Glomerular endothelial cell (primary cell): Measurements from ENCODE around the gene FAM151A. TPM values are rescaled to one million over a fixed set of nuclear protein-coding genes. Genes with fewer than 3 reads are reported as not detected.
"Not testable (repeated sequence)": the region's sequence is repeated elsewhere in the genome, so short reads cannot be mapped to it uniquely, and the experiment has no call there.

Experiments
- DNase-seq: peaks from one replicate; pipeline ENCODE4 v3.0.0-alpha.2; 2011; ENCODE audit warnings: low read depth, low spot score; ENCODE audit errors: extremely low read depth
- total RNA-seq: library from RNA; depleted of rRNA; stranded (reverse); fragments of >200 nt; gene quantifications from 2 replicates; pipeline ENCODE4 v1.2.3, GENCODE V29; 2015

FAM151A gene
- total RNA-seq, 1 donor from 2014 or later: not detected

DNA sequence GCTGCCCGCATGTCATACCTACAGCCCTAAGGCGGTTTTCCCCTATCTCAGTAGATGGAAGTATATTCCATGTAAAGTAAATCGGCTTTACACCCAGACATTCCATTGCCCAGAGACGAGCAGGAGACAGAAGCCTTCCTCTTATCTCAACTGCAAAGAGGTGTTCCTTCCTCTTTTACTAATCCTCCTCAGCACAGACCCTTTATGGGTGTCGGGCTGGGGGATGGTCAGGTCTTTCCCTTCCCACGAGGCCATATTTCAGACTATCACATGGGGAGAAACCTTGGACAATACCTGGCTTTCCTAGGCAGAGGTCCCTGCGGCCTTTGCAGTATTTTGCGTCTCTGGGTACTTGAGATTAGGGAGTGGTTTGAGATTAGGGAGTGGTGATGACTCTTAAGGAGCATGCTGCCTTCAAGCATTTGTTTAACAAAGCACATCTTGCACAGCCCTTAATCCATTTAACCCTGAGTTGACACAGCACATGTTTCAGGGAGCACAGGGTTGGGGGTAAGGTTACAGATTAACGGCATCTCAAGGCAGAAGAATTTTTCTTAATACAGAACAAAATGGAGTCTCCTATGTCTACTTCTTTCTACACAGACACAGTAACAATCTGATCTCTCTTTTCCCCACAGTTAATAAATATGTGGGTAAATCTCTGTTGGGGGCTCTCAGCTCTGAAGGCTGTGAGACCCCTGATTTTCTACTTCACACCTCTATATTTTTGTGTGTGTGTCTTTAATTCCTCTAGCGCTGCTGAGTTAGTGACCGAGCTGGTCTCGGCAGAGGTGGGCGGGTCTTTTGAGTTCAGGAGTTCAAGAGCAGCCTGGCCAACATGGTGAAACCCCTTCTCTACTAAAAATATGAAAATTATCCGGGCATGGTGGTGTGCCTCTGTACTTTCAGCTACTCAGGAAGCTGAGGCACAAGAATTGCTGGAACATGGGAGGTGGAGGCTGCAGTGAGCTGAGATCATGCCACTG lies 13.4 kb upstream of the FAM151A start:
- not testable (repeated sequence) for DNase-seq

DNA sequence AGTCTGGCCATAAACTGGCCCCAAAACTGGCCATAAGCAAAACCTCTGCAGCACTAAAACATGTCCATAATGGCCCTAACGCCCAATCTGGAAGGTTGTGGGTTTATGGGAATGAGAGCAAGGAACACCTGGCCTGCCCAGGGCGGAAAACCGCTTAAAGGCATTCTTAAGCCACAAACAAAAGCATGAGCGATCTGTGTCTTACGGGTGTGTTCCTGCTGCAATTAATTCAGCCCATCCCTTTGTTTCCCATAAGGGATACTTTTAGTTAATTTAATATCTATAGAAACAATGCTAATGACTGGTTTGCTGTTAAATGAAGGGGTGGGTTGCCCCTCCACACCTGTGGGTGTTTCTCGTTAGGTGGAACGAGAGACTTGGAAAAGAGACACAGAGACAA lies 12.5 kb upstream of the FAM151A start:
- DNase-seq: not testable (repeated sequence)

- DNase-seq: no peak
Observed at GRCh38 chr1:54627196-54627595, 3.9 kb upstream of the FAM151A start.

DNA sequence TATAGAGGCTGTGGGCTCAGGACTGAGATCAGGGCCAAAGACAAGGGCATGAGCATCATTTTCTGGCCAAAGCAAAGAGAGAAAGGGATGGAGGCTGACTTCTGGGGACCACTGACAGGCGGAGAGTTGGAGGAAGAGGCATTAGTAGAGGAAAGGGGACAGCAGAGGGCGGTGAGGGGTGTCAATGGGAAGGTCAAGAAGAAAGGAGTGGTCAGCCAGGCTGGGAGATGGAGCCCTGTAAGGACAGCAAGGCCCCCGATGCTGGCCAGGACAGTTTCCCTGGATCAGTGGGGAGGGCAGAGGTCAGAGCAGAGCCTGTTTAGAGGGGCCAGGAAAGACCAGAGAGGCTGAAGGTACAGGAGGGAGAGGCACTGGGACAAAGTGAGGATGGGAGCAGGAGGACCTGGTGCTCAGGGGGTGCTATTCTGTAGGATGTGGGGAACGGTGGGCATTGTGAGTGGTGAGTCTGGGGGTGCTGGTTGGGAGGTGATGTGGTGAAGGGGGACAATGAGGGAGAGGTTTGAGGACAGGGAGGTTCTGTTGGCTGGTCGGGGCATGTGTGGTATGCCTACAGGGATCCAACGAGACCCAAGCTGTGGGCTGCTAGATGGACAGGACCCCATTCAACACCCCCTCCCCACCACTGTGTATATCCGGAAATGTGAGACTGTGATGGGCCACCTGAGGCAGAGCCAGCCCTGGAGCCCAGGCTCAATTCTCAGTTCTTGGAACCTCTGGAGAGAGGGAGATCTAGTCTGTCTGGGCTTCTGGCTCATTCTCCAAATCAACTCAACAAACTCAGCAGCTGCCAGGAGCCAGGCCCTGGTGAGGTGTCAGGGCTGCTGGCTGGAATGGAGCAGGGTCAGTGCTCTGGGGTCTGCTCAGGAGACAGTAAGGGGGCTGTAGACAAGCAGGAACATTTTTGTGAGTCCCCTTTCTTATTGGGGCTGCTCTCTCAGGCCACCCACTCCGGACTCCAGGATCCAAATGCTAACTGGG lies 1.4 kb upstream of the FAM151A start:
- no peak for DNase-seq

DNA sequence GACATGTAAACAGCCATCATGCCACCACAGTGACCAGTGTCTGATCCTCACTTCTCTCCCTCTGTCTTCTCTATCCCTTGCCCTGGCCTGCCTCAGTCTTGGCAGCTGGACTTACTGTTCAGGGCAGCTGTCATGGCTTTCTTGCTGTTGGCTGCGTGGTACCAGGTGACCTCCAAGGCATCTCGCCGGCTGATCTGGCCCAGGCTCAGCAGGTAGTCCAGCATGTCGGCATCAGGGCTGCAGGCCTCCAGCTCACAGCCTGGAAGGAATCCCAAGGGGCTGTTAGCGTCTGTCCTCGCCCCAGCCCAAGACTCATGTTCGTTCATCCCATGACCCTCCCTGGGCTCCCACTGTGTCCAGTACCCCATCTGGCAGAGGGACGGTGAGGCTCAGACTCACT lies 3.6 kb downstream of the FAM151A start:
- no peak for DNase-seq

GRCh38 chr1:54615531-54616279 lies 7.6 kb downstream of the FAM151A start:
- no peak for DNase-seq

- no peak for DNase-seq
Observed at GRCh38 chr1:54614563-54614962, 8.8 kb downstream of the FAM151A start.

DNA sequence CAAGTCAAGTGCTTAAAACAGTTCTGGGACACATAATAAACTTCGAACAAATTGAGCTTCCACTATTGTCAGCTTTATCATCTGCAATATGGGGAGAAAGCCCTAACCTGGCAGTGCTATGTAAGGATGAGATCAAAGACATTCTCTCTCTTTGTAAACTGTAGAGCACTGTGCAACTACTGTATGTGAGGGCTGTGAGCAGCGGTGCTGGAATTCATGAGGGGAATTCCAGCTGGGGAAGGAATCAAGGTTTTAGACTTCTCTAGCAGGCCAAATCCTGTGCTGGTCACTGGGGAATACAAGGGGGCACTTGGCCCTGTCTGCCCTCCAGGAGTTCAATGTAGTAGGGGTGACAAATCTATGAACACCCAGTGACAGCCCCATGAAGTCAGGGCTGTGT lies 9.3 kb downstream of the FAM151A start:
- no peak for DNase-seq

- DNase-seq: no peak
Observed at GRCh38 chr1:54611621-54612020, 11.7 kb downstream of the FAM151A start.

DNA sequence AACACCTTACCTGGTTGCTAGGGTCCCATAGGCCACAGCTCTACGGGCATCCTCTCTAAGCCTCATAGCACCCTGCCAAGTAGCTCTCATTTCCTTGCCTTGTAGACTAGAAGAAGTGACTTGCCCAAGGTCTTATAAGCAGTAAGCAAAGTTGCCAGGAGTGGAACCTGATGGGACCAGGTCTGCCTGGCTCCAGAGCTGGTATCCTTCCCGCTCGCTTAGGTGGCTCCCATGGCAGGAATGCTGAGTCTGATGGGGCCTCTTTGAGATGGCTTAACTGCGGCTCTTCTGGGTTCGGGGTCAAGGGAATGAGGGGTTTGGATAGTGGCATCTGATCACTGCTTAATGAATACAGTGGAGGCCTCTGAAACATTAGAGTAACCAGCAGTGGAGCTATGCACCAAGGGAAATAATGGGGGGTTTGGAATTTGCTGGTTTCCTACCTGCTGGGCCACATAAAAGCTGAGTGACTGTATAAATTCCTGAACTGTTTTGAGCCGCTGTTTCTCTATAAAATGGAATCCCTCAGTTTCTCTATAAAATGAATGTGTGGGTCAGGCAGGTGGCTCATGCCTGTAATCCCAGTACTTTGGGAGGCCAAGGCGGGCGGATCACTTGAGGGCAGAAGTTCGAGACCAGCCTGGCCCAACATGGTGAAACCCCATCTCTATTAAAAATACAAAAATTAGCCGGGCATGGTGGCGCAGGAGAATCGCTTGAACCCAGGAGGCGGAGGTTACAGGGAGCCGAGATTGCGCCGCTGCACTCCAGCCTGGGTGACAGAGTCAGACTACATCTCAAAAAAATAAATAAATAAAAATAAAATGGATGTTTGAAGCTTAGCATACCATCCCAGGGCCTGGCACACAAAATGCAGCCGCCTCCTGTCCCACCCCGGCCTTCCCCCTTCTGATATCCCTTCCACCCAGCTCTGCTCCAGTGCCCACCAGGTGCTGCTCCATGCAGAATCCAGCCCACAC lies 12.4 kb downstream of the FAM151A start:
- DNase-seq: no peak

- DNase-seq: no peak
Observed at GRCh38 chr1:54610048-54610447, 13.3 kb downstream of the FAM151A start.

GRCh38 chr1:54609301-54609921 lies 13.9 kb downstream of the FAM151A start:
- no peak for DNase-seq

DNA sequence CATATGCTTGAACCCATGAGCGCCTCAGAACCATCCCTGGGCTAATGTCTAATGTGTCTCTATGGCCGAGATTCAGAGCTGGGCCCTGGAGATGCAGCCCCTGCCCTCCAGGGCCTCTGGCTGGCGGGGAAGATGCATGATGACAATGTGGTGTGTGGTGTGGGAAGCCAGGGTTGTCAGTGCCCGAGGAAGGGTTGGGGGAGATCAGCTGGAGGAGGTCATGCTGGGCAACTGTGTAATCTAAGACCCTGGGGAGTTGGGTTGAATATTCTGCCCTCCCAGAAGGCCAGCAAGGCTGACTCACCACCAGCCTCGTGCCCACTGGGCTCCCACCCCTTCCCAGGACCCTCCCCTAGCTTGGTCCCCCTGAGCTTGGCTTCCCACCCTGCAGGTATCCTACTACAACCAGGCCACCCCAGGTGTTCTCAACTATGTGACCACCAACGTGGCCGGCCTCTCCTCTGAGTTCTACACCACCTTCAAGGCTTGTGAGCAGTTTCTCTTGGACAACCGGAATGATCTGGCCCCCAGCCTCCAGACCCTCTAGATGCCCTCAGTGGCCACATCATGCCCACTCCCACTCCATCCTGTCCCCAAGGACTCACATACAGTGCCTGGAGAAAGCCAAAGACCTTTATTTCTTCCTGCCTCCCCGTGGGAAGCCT lies 14.6 kb downstream of the FAM151A start:
- no peak for DNase-seq

GRCh38 chr1:54607821-54608565 lies 15.3 kb downstream of the FAM151A start:
- DNase-seq: no peak

DNA sequence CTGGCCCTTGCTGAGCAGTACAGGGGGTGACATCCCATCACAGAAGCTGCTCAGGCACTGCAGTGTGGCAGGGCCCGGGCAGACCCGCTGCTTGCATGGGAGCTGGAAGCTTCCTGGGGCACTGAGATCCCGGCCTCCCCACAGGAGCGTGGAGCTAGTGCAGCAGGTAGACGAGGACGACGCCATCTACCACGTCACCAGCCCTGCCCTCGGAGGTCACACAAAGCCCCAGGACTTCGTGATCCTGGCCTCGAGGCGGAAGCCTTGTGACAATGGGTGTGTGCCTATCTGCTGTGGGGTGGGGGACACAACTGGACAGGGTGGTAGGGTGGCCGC lies 16.4 kb downstream of the FAM151A start:
- DNase-seq: no peak

GRCh38 chr1:54606096-54606989 lies 17.0 kb downstream of the FAM151A start:
- DNase-seq: no peak
